ENCODE data around the gene GREB1.

The GREB1 gene

DNA sequence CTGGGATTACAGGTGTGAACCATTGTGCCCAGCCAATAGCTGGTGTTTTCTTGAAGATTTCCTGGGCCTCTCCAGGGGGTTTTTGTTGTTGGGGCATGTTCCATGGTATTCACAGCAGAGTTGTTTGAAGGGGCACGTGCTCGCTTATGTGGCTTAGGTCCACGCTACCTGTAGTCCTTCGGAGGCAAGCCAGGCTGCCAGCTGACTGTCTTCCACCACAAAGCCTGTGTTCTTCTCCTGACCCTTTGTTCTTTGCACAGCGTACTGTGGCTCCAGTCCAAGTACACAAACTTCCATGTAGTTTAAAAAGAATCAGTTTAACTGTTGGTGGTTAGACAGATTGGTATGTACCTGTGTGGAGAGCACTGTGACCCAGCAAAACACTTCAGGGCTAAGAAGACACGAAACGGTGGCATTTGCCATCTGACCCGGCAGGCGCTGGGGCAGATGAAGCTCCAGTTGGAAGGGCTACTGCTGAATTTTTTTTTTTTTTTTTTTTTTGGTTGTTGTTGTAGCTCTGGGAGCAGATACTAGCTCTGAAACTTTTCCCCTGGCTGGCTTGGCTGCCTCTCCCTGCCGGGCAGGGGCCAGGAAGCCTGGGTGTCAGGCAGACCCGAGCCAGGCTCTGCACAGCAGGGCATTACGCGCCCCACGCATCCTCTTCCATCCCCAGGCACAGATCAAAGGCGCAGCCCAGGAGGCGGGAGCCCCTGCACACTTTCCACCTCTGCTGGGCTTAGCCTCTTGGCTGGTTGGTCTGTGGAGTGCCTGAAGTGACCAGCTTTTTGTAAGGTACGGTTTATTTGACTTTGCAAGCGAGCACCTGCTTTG is 5.7 kb downstream of the GREB1 start:
- no peak for DNase-seq (ENCODE audit: low read depth in 1 of 2, low spot score in 1 of 2)

DNA sequence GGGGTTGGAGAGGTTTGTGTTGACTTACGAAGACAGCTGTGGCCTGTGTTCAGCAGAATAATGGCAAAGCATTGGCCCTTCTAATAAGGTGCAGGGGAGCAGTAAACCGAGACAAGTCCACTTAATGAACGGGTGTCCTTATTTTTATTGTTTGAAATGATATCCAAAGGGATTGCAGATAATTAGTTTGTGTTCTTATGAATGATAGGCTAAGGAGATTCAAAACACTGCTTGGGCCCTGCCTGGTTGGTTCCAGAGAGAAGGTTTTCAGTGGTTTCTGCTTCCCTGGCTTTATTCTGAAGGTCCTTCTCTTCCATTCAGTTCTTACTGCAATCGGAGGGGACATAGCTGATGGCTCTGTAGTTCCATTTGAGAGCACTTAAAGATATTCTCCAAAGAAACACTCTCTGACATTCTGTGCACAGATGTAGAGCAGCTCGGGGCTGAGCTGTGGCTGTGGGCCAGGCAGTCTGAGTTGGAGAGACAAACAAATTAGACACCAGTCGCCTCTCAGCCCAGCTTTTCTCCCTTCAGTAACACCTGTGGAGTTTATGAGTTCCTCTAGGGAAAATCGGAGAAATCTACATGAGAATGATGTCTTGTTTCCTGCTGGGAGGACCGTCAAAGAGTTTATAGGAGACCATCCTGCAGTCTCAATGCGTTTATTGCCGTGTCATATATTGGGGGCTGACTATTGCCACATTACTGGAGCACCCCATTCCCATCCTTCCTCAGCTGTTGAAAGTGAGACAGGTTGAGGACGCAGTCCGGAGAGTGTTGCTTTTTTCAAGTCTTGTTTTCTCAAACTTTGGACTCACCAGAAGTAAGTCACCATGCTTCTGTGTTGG is 6.5 kb downstream of the GREB1 start:
- DNase-seq (ENCODE audit: low read depth in 1 of 2, low spot score in 1 of 2): no peak

DNA sequence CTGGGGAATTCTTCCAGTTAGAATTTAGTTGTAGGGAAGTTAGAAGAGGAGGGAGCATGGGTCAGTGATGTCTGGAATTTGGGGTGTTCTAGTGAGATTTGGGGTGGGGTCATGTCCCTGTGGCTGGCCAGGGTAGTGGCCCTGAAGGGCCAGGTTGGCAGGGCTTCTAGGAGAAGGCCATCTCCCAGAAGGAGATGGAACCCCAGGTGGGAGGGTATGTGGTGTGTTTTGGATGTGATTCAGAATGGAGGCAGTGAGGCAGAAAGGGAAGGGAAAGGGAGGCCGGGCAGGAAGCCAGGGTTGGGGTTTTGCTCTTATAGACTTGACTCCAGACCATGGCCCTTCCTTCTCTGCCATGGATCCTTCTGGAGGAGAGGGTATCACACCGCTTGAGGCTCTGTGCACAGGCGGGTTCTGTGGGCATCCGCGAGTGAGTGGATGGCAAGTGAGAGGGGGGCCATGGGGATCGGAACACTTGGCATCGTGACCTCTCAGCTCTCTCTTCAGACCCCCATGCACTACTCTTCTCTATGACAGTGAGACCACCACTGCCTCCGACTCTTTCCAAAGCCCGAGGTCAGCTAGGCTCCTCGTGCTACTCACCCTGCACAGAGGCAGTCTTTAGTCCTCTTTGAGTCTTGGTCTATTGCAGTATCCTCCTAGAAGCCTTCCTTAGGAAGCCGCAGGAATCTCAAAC is 7.3 kb downstream of the GREB1 start:
- no peak for DNase-seq (ENCODE audit: low read depth in 1 of 2, low spot score in 1 of 2)

DNA sequence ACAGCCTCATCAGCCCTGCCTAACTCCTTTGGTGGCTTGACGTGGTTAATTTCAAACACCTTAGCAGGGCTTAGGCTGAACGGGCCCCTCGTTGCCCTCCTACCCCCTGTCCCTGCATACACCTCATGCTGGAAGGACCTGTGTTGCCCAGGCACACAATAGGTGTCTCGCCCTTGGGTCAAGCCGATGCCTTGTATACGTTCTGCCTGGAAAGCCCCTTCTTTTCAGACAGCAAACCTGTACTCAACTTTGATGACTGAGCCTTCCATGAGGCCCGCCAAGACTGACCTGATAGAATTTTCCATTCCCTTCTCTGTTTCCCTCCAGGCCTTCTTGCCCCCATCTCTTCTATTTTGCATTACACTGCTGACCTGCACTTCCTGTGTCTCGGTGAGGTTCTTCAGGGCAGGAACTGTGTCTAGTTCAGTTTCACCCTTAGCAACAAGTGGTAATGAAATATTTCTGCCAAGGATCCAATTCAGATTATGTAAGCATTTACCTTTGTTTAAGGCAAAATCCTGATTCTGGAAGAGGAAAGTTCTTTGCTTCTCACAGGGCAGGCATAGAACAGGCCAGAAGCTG is 7.9 kb downstream of the GREB1 start:
- no peak for DNase-seq (ENCODE audit: low read depth in 1 of 2, low spot score in 1 of 2)

- DNase-seq (ENCODE audit: low read depth in 1 of 2, low spot score in 1 of 2): no peak
These were observed 8.5 kb downstream of the GREB1 start for GRCh38 chr2:11542275-11542819.

- DNase-seq (ENCODE audit: low read depth in 1 of 2, low spot score in 1 of 2): no peak
These were observed 9.7 kb downstream of the GREB1 start for GRCh38 chr2:11543337-11544216.

- no peak for DNase-seq (ENCODE audit: low read depth in 1 of 2, low spot score in 1 of 2)
These were observed 12.2 kb downstream of the GREB1 start for GRCh38 chr2:11546072-11546471.

- DNase-seq (ENCODE audit: low read depth in 1 of 2, low spot score in 1 of 2): no peak
These were observed 14.2 kb downstream of the GREB1 start for GRCh38 chr2:11547912-11548497.

DNA sequence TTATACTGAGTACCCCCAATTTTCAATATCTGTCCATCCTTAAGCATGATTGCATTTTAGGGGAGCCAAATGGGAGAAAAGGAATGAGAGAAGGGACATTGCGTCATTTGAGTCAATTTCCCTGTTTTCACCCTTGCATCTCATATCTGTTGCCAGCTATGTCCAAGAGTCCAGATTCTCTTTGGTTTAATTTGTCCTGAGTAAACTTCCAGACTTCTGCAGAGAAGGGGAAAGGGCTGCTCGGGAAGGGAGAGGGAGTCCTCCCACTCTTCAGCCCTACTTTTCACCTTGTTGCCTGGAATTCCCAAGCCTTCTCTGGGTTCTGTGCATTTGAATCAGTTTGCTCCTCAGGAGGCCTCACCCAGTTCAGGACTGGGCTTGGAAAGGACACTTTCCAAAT is 16.5 kb downstream of the GREB1 start:
- DNase-seq (ENCODE audit: low read depth in 1 of 2, low spot score in 1 of 2): no peak

DNA sequence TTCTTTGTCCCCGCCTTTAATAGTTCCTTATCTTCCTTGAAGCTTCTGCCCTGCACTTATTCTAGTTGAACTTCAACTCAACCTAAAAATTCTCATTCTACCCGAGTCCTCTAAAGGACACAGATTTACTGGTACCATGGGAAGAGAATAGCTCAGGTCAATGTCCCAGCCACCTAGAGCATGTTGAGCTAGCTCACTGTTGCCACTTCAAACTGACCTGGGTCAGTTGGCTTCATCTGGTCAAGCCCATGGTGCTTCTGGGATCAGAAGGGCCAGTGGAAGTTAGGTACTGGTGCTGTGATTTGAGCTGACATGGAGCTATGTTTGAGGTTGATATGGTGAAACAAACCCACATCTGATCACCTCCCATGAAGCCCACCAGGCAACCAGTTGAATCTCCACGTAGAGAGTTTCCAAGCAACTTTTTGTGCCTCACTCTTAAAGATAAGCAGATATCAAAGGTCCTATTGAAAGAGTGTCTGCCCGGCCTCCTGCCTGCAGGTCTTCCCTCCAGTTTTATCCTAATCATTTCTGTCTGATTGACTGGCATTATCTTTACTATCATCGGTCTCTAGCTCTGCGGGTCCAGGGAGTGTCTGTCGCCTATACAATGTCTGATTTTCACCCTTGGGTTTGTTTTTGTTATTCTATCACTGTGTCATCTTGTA is 17.2 kb downstream of the GREB1 start:
- DNase-seq (ENCODE audit: low read depth in 1 of 2, low spot score in 1 of 2): no peak

DNA sequence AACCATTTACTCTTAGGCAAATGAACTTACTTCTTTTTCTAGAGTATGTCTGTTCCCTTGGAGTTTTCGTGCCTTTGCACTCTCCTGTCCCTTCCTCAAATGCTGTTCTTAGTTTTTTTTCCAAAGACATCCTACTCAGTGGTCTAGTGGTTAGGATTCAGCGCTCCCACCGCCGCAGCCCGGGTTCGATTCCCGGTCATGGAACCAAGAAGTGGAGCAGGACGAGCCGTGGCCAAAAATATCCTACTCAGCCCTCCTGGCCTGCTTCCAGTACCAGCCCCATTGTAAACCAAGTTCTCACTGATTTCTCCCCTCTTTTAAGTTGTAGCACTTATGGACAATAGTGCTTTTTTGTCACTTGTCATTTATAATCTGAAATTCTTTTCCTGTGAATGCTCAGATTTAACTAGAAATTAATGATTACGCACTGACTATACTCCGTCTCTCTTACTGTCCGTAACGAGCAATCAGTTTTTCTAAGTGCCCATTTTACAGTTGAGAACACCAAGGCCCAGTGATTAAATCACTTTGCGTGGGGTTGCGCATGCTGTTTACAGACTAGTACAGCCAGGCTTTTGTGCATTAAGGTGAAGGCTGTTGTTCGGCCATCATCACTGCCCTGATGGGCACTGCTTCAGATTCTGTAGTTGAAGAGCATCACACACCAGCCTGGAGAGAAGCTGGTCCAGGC is 17.9 kb downstream of the GREB1 start:
- DNase-seq (ENCODE audit: low read depth in 1 of 2, low spot score in 1 of 2): no peak

GRCh38 chr2:11552260-11552638 is 18.4 kb downstream of the GREB1 start:
- DNase-seq (ENCODE audit: low read depth in 1 of 2, low spot score in 1 of 2): no peak

DNA sequence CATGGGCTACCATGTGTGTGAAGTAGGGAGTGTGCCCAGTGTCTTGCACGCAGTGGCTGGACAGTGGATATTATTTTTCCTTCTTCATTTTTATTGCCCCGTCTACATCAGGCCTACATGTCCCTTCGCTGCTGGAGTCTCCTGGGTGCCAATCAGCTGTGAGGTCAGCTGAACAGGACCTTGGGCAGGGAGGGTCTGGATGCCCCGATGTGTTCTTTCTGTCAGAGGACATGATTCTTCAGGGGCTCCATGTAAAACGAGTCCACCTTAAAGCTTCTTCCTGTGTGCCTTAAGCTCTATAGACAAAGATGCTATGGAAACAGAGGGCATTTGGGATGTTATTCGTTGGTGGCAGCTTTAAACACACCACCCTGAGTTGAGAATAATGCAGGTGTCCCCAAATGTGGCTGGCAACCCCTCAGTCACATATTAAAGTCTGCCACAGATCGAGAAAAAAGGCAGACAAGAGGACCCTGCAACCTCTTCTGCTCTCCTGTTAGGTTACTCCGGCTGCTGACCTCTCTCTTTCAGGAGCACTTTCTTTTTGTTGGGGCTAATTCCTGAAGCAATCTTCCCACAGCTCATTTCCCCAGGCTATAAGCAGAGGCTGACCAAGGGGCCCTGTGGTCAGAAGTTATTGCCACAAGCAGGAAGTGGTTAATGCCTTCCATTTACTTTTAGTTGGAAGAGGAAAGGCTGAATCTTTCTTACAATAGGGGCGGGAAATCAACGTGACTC is 20.0 kb downstream of the GREB1 start:
- no peak for DNase-seq (ENCODE audit: low read depth in 1 of 2, low spot score in 1 of 2)

GRCh38 chr2:11554399-11554716 is 20.5 kb downstream of the GREB1 start:
- no peak for DNase-seq (ENCODE audit: low read depth in 1 of 2, low spot score in 1 of 2)

GRCh38 chr2:11556101-11556806 is 22.4 kb downstream of the GREB1 start:
- DNase-seq (ENCODE audit: low read depth in 1 of 2, low spot score in 1 of 2): no peak

GRCh38 chr2:11558214-11558886 is 24.5 kb downstream of the GREB1 start:
- no peak for DNase-seq (ENCODE audit: low read depth in 1 of 2, low spot score in 1 of 2)
